Esophagus squamous epithelium (tissue), 5 donors: ENCODE measurements around the gene POR. TPM values are rescaled to one million over a fixed set of nuclear protein-coding genes. Genes with fewer than 3 reads are reported as not detected.

Source experiments
- DNase-seq: peaks from one replicate; lab custom pipeline; 2025; lab: John Stamatoyannopoulos, UW
- H3K27ac ChIP-seq, 4 donors: fragments of 200-600 bp; sonication (generic); one replicate each; pipeline ENCODE4 v1.5.1; 2016 to 2019; ENCODE audit warnings: mild to moderate bottlenecking in 1 of 4
- H3K27me3 ChIP-seq, 4 donors: fragments of 200-600 bp; sonication (generic); 1 replicate in 3 of 4; 2 replicates in 1 of 4; pipeline versions ENCODE4 v1.5.1 to v1.6.0; 2017 to 2021; ENCODE audit warnings: antibody characterized with exemption in 1 of 4
- H3K36me3 ChIP-seq, 3 donors: fragments of 200-600 bp; sonication (generic); one replicate each; pipeline ENCODE4 v1.5.1; 2016 to 2019
- H3K4me1 ChIP-seq, 3 donors: fragments of 200-600 bp; sonication (generic); one replicate each; pipeline ENCODE4 v1.5.1; 2017 to 2019
- H3K4me3 ChIP-seq, 4 donors: fragments of 200-600 bp; sonication (generic); 1 replicate in 3 of 4; 2 replicates in 1 of 4; pipeline ENCODE4 v1.5.1; 2016 to 2019; ENCODE audit warnings: mild to moderate bottlenecking in 2 of 4, moderate library complexity in 1 of 4
- H3K9me3 ChIP-seq, 3 donors: fragments of 200-600 bp; sonication (generic); one replicate each; pipeline ENCODE4 v1.5.1; 2016 to 2019
- CTCF ChIP-seq, 6 experiments: fragments of 450-650 bp in 4 of 6; fragments of 200-600 bp in 2 of 6; sonication (generic) in 2 of 6; IDR thresholded peaks; one replicate each; pipeline ENCODE4 v1.5.1; 2016 to 2019; ENCODE audit warnings: antibody characterized with exemption in 6 of 6, mild to moderate bottlenecking in 4 of 6, moderate library complexity in 4 of 6
- POLR2A ChIP-seq, 4 donors: fragments of 450-650 bp; IDR thresholded peaks; one replicate each; pipeline ENCODE4 v1.6.1; 2017; ENCODE audit warnings: antibody characterized with exemption in 4 of 4, mild to moderate bottlenecking in 4 of 4, moderate library complexity in 3 of 4
- WGBS, 2 donors: methylation state at CpG; one replicate each; pipeline ENCODE4 v1.1.5; 2018; 5-methylcytosine and 5-hydroxymethylcytosine counted together
- intact Hi-C: fragments of 100-400 bp; cut with DNase I; formaldehyde crosslinking; loops from one replicate; pipeline ENCODE4 v1.15.0; 2022
- total RNA-seq, 4 donors: library from RNA; depleted of rRNA; stranded (reverse); fragments of >200 nt; gene quantifications; one replicate each; pipeline ENCODE4 v1.1.0, GENCODE V29; 2016
- donor health status: DM: yes; HTN: yes; CAD: no.

POR gene
- total RNA-seq, 4 donors from 2014 or later = 71.0 to 116 (median 81.6) TPM

GRCh38 chr7:75967055-75967454 lies 52.1 kb downstream of the POR start:
- peak overlapping the region; percentile 70 to 90 (median 84) for H3K27ac ChIP-seq
- no peak for DNase-seq
- WGBS, 2 donors = 86 to 90% methylated on average over 4 to 7 of the region's 11 CpGs
- H3K4me3 ChIP-seq = no peak overlapping the region
- peaks cover 0 to 89% (median 49%) of the 10 kb centered on the region in 3 donors for H3K4me1 ChIP-seq
- TF ChIP-seq POLR2A (IDR thresholded peaks at IDR 0.05) (no peak), CTCF (IDR thresholded peaks at IDR 0.05) (no peak)
- H3K9me3 ChIP-seq = no peaks in the 10 kb centered on the region
- H3K27me3 ChIP-seq = no peaks in the 10 kb centered on the region
- intact Hi-C loops = no loop called here
- H3K36me3 ChIP-seq = peaks cover 0 to 63% (median 0%) of the 10 kb centered on the region in 3 donors

- Histone ChIP-seq H3K27me3 (no peaks in the 10 kb centered on the region), H3K4me1 (peaks cover 0 to 89% (median 46%) of the 10 kb centered on the region in 3 donors), H3K27ac (peak overlapping the region; percentile 70 to 90 (median 84)), H3K4me3 (peak overlapping the region in 2 of 4 donors; percentile 18 to 24), H3K9me3 (no peaks in the 10 kb centered on the region), H3K36me3 (peaks cover 0 to 63% (median 0%) of the 10 kb centered on the region in 3 donors)
- intact Hi-C loops = no loop called here
- TF ChIP-seq POLR2A (IDR thresholded peaks at IDR 0.05) (no peak), CTCF (IDR thresholded peaks at IDR 0.05) (no peak)
- no peak for DNase-seq
- WGBS, 2 donors = 43 to 60% methylated on average over 6 to 10 of the region's 13 CpGs
Measured at GRCh38 chr7:75967487-75967997, 52.6 kb downstream of the POR start.

- H3K27me3 ChIP-seq = no peaks in the 10 kb centered on the region
- no peak for DNase-seq
- peak overlapping the region in 2 of 4 donors; percentile 18 to 24 for H3K4me3 ChIP-seq
- H3K4me1 ChIP-seq = peaks cover 0 to 89% (median 45%) of the 10 kb centered on the region in 3 donors
- TF ChIP-seq CTCF (IDR thresholded peaks at IDR 0.05) (no peak), POLR2A (IDR thresholded peaks at IDR 0.05) (no peak)
- H3K36me3 ChIP-seq = peaks cover 0 to 63% (median 0%) of the 10 kb centered on the region in 3 donors
- H3K9me3 ChIP-seq = no peaks in the 10 kb centered on the region
- H3K27ac ChIP-seq = peak overlapping the region; percentile 70 to 90 (median 84)
- WGBS, 2 donors = 84% methylated on average over 4 of the region's 10 CpGs; no CpG with 5 or more reads in 1 of the 2 donors
- intact Hi-C loops = no loop called here
Measured at GRCh38 chr7:75968012-75968411, 53.1 kb downstream of the POR start.

GRCh38 chr7:75968561-75969001 lies 53.6 kb downstream of the POR start:
- Histone ChIP-seq H3K9me3 (no peaks in the 10 kb centered on the region), H3K36me3 (peaks cover 0 to 63% (median 0%) of the 10 kb centered on the region in 3 donors), H3K4me3 (peak overlapping the region in 1 of 4 donors; percentile 24), H3K27ac (peak overlapping the region; percentile 70 to 90 (median 84)), H3K4me1 (peaks cover 0 to 83% (median 45%) of the 10 kb centered on the region in 3 donors), H3K27me3 (no peaks in the 10 kb centered on the region)
- WGBS, 2 donors = 92 to 93% methylated on average over 5 to 6 of the region's 12 CpGs
- intact Hi-C loops = no loop called here
- TF ChIP-seq CTCF (IDR thresholded peaks at IDR 0.05) = no peak
- no peak for TF ChIP-seq POLR2A (IDR thresholded peaks at IDR 0.05)
- DNase-seq = no peak

- peak overlapping the region; percentile 70 to 90 (median 84) for H3K27ac ChIP-seq
- H3K27me3 ChIP-seq = no peaks in the 10 kb centered on the region
- H3K4me3 ChIP-seq = no peak overlapping the region
- H3K36me3 ChIP-seq = peaks cover 0 to 66% (median 0%) of the 10 kb centered on the region in 3 donors
- WGBS, 2 donors = 0 to 54% methylated on average over 2 to 5 of the region's 13 CpGs
- TF ChIP-seq POLR2A (IDR thresholded peaks at IDR 0.05) = peak in 1 of 4 donors; percentile 17
- TF ChIP-seq CTCF (IDR thresholded peaks at IDR 0.05) = no peak
- peaks cover 0 to 77% (median 45%) of the 10 kb centered on the region in 3 donors for H3K4me1 ChIP-seq
- no peaks in the 10 kb centered on the region for H3K9me3 ChIP-seq
- intact Hi-C loops = no loop called here
- DNase-seq = no peak
Measured at GRCh38 chr7:75969182-75969581, 54.2 kb downstream of the POR start.
